ENCODE results near the gene MCTP1.

DNA sequence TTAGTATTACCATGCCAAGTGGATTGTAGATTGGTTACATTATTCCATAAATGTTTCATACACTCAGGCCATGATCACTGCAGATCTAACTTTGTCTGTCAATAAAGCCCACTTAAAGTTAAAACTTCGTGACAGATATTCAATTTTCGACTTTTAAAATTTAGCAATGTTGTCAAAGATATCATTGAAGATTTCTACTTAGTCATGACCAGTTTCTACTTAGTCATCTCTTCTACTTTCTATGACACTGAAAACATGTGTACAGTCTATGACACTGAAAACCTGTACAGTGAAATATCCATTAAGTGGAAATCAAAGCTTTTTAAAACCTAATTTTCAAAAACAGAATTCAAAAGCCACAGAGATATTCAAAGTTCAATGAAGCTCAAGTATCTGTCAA is 258.2 kb downstream of the MCTP1 start:
- TF ChIP-seq RARB (CRISPR knock-in tag; IDR thresholded peaks at IDR 0.05) = no peak
- no peak for TF ChIP-seq SNAI2 (CRISPR knock-in tag; IDR thresholded peaks at IDR 0.05)
- TF ChIP-seq, protein P1, sequence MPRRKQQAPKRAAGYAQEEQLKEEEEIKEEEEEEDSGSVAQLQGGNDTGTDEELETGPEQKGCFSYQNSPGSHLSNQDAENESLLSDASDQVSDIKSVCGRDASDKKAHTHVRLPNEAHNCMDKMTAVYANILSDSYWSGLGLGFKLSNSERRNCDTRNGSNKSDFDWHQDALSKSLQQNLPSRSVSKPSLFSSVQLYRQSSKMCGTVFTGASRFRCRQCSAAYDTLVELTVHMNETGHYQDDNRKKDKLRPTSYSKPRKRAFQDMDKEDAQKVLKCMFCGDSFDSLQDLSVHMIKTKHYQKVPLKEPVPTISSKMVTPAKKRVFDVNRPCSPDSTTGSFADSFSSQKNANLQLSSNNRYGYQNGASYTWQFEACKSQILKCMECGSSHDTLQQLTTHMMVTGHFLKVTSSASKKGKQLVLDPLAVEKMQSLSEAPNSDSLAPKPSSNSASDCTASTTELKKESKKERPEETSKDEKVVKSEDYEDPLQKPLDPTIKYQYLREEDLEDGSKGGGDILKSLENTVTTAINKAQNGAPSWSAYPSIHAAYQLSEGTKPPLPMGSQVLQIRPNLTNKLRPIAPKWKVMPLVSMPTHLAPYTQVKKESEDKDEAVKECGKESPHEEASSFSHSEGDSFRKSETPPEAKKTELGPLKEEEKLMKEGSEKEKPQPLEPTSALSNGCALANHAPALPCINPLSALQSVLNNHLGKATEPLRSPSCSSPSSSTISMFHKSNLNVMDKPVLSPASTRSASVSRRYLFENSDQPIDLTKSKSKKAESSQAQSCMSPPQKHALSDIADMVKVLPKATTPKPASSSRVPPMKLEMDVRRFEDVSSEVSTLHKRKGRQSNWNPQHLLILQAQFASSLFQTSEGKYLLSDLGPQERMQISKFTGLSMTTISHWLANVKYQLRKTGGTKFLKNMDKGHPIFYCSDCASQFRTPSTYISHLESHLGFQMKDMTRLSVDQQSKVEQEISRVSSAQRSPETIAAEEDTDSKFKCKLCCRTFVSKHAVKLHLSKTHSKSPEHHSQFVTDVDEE (CRISPR knock-in tag; IDR thresholded peaks at IDR 0.05) = no peak
- TF ChIP-seq, protein P2, sequence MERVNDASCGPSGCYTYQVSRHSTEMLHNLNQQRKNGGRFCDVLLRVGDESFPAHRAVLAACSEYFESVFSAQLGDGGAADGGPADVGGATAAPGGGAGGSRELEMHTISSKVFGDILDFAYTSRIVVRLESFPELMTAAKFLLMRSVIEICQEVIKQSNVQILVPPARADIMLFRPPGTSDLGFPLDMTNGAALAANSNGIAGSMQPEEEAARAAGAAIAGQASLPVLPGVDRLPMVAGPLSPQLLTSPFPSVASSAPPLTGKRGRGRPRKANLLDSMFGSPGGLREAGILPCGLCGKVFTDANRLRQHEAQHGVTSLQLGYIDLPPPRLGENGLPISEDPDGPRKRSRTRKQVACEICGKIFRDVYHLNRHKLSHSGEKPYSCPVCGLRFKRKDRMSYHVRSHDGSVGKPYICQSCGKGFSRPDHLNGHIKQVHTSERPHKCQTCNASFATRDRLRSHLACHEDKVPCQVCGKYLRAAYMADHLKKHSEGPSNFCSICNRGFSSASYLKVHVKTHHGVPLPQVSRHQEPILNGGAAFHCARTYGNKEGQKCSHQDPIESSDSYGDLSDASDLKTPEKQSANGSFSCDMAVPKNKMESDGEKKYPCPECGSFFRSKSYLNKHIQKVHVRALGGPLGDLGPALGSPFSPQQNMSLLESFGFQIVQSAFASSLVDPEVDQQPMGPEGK (CRISPR knock-in tag; IDR thresholded peaks at IDR 0.05; ENCODE audit: borderline replicate concordance) = no peak

All from SK-N-SH treated with all-trans-retinoic acid at 6 μM for 48 hours (cell line).